HG02885 (cell line): ENCODE data around the gene GANAB.
"Not testable (repeated sequence)": the region's sequence is repeated elsewhere in the genome, so short reads cannot be mapped to it uniquely, and the experiment has no call there.

ENCODE experiments used
- ATAC-seq: cut with Tn5 transposase; IDR thresholded peaks from one replicate; pipeline ENCODE4 v1.9.1; 2021; ENCODE audit warnings: mild to moderate bottlenecking; ENCODE audit not compliant: unreplicated experiment, poor library complexity

GANAB gene

GRCh38 chr11:62645946-62646824 lies at the start of gene GANAB:
TSS of gene GANAB (minus strand) at chr11:62646613. CDS start at chr11:62646599, 14 bp downstream.
- ATAC-seq: peak; percentile 96

- no peak for ATAC-seq
Observed at GRCh38 chr11:62694455-62695167, 48.2 kb upstream of the GANAB start.

- not testable (repeated sequence) for ATAC-seq
Observed at GRCh38 chr11:62693624-62694023, 47.2 kb upstream of the GANAB start.

GRCh38 chr11:62689421-62690183 lies 43.2 kb upstream of the GANAB start, which contains the start of gene LRRN4CL:
TSS of gene LRRN4CL (minus strand) at chr11:62689530. CDS start at chr11:62688508, 1,022 bp downstream.
- no peak for ATAC-seq

GRCh38 chr11:62688491-62688890 lies 42.1 kb upstream of the GANAB start:
- ATAC-seq: no peak

- no peak for ATAC-seq
Observed at GRCh38 chr11:62687508-62688396, 41.3 kb upstream of the GANAB start.

GRCh38 chr11:62682518-62682917 lies 36.1 kb upstream of the GANAB start:
- no peak for ATAC-seq

- ATAC-seq: peak; percentile 72
Observed at GRCh38 chr11:62680825-62681240, 34.4 kb upstream of the GANAB start.

- peak; percentile 73 for ATAC-seq
Observed at GRCh38 chr11:62678770-62679696, 32.6 kb upstream of the GANAB start, which contains the start of gene UBXN1. TSS of gene UBXN1 (minus strand) at chr11:62679073. CDS start at chr11:62678923, 150 bp downstream.

GRCh38 chr11:62678433-62678769 lies 32.0 kb upstream of the GANAB start:
- no peak for ATAC-seq

- no peak for ATAC-seq
Observed at GRCh38 chr11:62677714-62678113, 31.3 kb upstream of the GANAB start.

GRCh38 chr11:62677156-62677555 lies 30.7 kb upstream of the GANAB start:
- ATAC-seq: no peak

GRCh38 chr11:62676698-62677097 lies 30.3 kb upstream of the GANAB start:
- ATAC-seq: no peak

- ATAC-seq: not testable (repeated sequence)
Observed at GRCh38 chr11:62675415-62675814, 29.0 kb upstream of the GANAB start.

GRCh38 chr11:62673196-62673525 lies 26.7 kb upstream of the GANAB start:
- no peak for ATAC-seq

- peak; percentile 76 for ATAC-seq
Observed at GRCh38 chr11:62671608-62672389, 25.4 kb upstream of the GANAB start, which contains the start of the genes LBHD1 and UQCC3. TSS of gene LBHD1 (minus strand) at chr11:62672267. CDS start at chr11:62670031, 2,236 bp downstream. TSS of gene UQCC3 (plus strand) at chr11:62671673. CDS start at chr11:62671746, 73 bp downstream.

GRCh38 chr11:62671236-62671607 lies 24.8 kb upstream of the GANAB start:
- ATAC-seq: peak; percentile 9
